IPS-18c (cell line): ENCODE data around the gene PZP.

ENCODE experiments used
- H3K4me3 ChIP-seq: 2 replicates; pipeline ENCODE4 v1.7.0; 2013; ENCODE audit warnings: low read depth, mild to moderate bottlenecking, low read length, moderate library complexity; ENCODE audit not compliant: insufficient read depth
- H3K9me3 ChIP-seq: one replicate; pipeline ENCODE4 v1.6.1; 2013; ENCODE audit warnings: mild to moderate bottlenecking, low read length, moderate library complexity; ENCODE audit not compliant: control insufficient read depth, insufficient read depth

The PZP gene

DNA sequence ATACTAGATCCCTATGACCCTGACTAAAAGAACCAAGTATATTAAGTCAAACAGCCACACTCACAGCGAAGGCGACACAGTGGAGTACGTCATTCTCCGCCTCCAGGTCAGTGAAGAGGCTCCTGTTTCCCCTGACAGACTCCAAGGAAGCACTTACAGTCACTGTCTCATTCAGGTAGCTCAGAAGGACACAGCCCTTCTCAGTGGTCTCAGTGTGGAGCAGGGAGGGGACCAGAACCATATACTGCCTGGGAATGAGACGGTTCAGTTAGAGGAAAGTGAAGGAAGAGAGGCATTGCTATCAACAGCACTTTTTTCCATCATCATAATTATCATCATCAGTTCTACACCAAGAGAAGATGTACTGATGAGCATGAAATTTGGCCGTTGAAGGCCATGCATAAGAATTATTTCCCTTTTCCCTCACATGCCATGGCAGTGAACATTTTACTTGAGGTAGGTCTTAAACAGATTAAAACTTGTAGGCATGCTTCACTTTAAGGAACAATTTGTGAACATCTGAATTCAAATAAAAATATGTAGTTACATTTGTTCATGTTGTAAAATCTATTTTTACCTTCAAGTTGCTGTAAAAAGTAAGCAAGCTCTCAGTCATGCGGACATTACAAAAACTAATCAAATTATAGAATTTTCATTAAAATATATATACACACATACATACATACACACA is 94.8 kb downstream of the PZP start:
- Histone ChIP-seq H3K4me3 (no peak overlapping the region), H3K9me3 (no peaks in the 10 kb centered on the region)

- no peaks in the 10 kb centered on the region for H3K9me3 ChIP-seq
- no peak overlapping the region for H3K4me3 ChIP-seq
Measured at GRCh38 chr12:9112076-9112853, 95.9 kb downstream of the PZP start.

DNA sequence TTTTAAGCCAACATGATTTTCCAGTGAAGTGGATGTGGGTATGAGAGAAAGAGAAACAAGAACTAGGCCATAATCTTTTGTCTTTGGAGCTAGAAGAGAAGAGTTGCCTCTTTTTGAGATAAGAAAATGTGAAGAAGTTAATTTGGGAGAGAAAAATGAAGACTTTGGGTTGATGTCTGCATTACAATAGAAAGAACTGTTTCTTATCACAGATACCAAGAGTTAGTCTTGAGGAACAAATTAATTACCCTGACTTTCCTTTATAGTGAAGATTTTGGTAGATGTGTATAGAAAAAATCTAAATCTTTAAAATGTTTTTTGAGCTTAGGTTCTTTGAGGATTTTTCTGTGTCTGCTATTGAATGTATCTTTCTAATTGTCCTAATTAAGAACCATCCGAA is 96.7 kb downstream of the PZP start:
- Histone ChIP-seq H3K4me3 (no peak overlapping the region), H3K9me3 (no peaks in the 10 kb centered on the region)

DNA sequence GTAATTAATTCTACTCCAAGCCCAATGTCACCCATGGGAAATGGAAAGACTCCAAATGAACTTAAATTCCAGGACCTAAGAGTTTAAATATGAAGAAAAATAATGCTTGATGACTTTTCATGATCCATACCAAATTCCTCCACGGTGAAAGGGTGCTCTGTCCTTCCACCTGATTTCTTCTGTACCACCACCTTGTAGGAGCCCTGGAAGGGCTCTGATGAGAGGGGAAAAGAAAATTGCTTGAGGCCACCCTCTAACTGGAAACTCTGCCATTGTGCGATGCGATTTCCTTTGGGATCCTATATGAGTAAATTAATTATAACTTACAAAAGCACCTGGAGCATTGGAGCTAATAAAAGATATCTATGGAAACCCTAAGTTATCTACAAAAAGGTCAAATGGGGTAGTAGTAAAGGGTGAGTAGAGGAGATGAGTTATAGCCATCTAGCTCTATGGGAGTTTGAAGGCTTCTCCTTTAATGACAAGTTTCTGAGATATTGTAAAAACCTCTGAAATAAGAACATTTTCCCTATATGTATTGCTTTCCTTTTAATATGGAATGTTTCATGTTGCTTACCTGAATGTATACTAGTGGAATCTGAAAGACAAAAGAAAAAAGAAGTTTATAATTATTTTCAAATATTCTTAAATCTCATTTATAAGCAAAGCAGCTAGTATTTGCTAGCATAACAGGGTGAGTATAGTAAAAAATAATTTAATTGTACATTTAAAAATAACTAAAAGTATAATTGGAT is 98.3 kb downstream of the PZP start:
- H3K9me3 ChIP-seq, result no peaks in the 10 kb centered on the region
- H3K4me3 ChIP-seq, result no peak overlapping the region

- no peaks in the 10 kb centered on the region for H3K9me3 ChIP-seq
- no peak overlapping the region for H3K4me3 ChIP-seq
Measured at GRCh38 chr12:9109213-9109522, 99.0 kb downstream of the PZP start.

GRCh38 chr12:9108504-9109212 is 99.5 kb downstream of the PZP start:
- H3K4me3 ChIP-seq, result no peak overlapping the region
- H3K9me3 ChIP-seq, result no peaks in the 10 kb centered on the region

GRCh38 chr12:9107542-9107873 is 100.7 kb downstream of the PZP start:
- Histone ChIP-seq H3K9me3 (no peaks in the 10 kb centered on the region), H3K4me3 (no peak overlapping the region)

GRCh38 chr12:9106610-9107541 is 101.3 kb downstream of the PZP start:
- Histone ChIP-seq H3K9me3 (no peaks in the 10 kb centered on the region), H3K4me3 (no peak overlapping the region)

DNA sequence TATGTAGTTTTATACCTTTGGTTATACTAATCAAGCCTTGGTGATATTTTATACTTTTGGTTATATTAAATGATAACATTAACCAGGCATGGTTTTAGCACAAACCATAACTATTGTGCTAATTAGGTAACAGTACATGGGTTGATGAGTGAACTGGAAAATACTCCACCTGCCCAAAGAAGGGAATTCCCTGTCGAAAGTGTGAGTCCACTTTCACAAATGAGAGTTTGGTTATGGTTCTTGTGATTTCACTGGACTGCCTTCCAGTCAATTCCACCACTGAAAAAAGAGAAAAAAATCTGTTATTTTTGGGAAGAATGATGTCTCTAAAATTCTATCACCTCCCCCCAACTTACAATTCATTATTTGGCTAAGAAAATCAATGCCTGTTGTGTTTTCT is 102.1 kb downstream of the PZP start:
- Histone ChIP-seq H3K4me3 (no peak overlapping the region), H3K9me3 (no peaks in the 10 kb centered on the region)

- no peaks in the 10 kb centered on the region for H3K9me3 ChIP-seq
- no peak overlapping the region for H3K4me3 ChIP-seq
Measured at GRCh38 chr12:9104767-9105423, 103.3 kb downstream of the PZP start.

DNA sequence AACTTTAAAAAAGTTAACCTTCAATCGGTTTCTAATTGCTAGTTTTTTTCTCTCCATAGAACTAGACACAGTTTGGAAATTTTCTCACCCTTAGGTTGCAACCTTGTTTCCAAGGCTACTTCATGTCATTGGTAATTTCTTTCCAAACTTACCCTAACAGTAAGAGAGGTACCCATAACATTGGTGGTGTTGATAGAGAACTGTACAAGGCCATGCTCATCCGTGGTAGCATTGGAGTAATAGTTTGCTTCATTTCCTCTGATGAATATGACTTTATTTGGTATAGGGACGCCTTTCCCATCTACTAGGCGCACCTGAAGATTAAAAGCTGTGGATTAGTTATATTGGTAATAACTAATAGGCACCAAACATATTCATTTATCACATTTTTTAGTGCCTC is 104.1 kb downstream of the PZP start:
- Histone ChIP-seq H3K9me3 (no peaks in the 10 kb centered on the region), H3K4me3 (no peak overlapping the region)

GRCh38 chr12:9103050-9103849 is 104.9 kb downstream of the PZP start:
- Histone ChIP-seq H3K4me3 (no peak overlapping the region), H3K9me3 (no peaks in the 10 kb centered on the region)

DNA sequence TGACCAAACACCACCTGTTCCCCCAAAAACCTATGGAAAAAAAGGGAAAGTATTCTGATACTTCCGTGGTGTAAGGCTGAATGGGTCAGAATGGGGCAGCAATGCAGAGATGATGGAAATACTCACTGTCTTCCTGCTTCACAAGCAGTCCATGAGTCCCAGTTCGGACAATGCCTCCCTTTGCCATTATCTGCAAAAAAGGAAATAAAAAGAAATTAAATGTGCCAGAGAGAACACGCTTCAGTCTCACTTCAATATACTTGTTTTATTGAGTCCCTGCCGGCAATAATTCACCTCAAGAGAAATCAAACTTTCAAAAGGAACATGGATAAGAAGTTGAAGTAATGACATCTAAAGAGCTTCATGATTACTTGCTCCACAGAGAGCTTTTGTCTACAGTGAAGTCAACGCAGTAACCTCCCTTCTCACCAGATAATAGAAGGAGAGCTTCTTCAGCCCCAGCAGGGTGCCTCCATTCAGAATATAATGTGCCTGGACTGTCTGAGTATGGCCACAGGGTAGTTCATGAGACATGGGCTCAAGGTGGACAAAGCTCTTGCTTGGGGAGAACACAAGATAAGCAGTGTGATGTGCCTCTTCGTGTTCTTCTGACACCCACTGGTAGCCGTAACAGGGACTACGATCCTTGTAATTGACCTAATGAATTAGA is 107.0 kb downstream of the PZP start:
- H3K9me3 ChIP-seq, result no peaks in the 10 kb centered on the region
- H3K4me3 ChIP-seq, result no peak overlapping the region

DNA sequence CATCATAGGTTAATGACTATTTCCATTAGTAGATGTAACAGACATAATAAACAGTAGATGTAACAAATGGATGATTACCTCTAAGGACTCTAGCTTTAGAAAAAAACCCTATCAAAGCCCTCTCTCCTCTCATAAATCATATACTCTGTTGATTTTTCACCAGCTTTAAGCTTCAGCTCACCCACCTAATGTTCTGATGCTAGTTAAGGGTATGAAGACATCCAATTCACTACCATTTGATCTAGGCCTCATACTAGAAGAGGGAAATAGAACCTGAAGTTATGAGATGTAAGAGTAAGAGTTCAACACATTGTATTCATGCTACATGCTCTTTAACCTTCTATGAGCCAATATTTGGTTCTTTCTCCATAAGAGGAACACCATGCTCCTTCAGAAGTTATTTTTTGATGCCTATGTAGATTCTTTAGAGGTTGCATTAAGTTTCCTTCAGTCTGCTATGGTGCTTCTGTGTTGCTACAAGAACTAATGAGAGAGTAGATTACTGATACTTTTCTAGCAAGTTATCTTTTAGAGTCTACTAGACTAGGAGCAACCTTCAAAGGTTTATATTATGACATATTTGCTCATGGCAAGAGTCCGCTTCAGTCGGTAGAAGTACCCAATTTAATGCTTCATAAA is 108.5 kb downstream of the PZP start:
- H3K4me3 ChIP-seq, result no peak overlapping the region
- no peaks in the 10 kb centered on the region for H3K9me3 ChIP-seq
